ENCODE data around the gene CCDC54. TPM values are rescaled to one million over a fixed set of nuclear protein-coding genes. Genes with fewer than 3 reads are reported as not detected.
"Not testable (repeated sequence)": the region's sequence is repeated elsewhere in the genome, so short reads cannot be mapped to it uniquely, and the experiment has no call there.

The CCDC54 gene
- under 1 TPM; 0.11 to 0.17 (median 0.17) TPM for polyA plus RNA-seq (ENCODE audit: insufficient read length in 3 of 3)
- long read RNA-seq, donor 1, result 0 reads
- long read RNA-seq, donor 2, result 0 reads
- long read RNA-seq, donor 3, result 0 reads
- long read RNA-seq, donor 4, result 0 reads
- long read RNA-seq, donor 5, result 0 reads
- long read RNA-seq, donor 6, result 0 reads
- long read RNA-seq, donor 7, result 0 reads
- long read RNA-seq, donor 8, result 0 reads
- long read RNA-seq, donor 9, result 0 reads
- long read RNA-seq, donor 10, result 0 reads
- long read RNA-seq, donor 11, result 0 reads
- long read RNA-seq, donor 12, result 0 reads
- long read RNA-seq, donor 13, partial matches to known transcripts, result 0 of 1 reads
- long read RNA-seq, donor 13, other reads (novel, unspliced or antisense), result 0 of 1 reads
- long read RNA-seq, donor 14, result 0 reads
- long read RNA-seq, donor 15, result 0 reads
- long read RNA-seq, donor 16, partial matches to known transcripts, result 0 of 1 reads
- long read RNA-seq, donor 16, other reads (novel, unspliced or antisense), result 0 of 1 reads

GRCh38 chr3:107377151-107377550 is at the start of gene CCDC54:
Gene CCDC54 (plus strand): TSS chr3:107377439. CDS start chr3:107377588, 149 bp downstream.
- DNase-seq (ENCODE audit: extremely low read depth in 1 of 11, low read depth in 9 of 11, low spot score in 4 of 11), result no peak

GRCh38 chr3:107328069-107328468 is 49.2 kb upstream of the CCDC54 start:
- no peak for DNase-seq (ENCODE audit: extremely low read depth in 1 of 11, low read depth in 9 of 11, low spot score in 4 of 11)

GRCh38 chr3:107329088-107329487 is 48.2 kb upstream of the CCDC54 start:
- DNase-seq (ENCODE audit: extremely low read depth in 1 of 11, low read depth in 9 of 11, low spot score in 4 of 11), result no peak

- DNase-seq (ENCODE audit: extremely low read depth in 1 of 11, low read depth in 9 of 11, low spot score in 4 of 11), result not testable (repeated sequence)
Measured at GRCh38 chr3:107339690-107340089, 37.5 kb upstream of the CCDC54 start.

GRCh38 chr3:107344722-107345121 is 32.5 kb upstream of the CCDC54 start:
- no peak for DNase-seq (ENCODE audit: extremely low read depth in 1 of 11, low read depth in 9 of 11, low spot score in 4 of 11)

GRCh38 chr3:107345822-107346405 is 31.3 kb upstream of the CCDC54 start:
- DNase-seq (ENCODE audit: extremely low read depth in 1 of 11, low read depth in 9 of 11, low spot score in 4 of 11), result no peak

- DNase-seq (ENCODE audit: extremely low read depth in 1 of 11, low read depth in 9 of 11, low spot score in 4 of 11), result no peak
Measured at GRCh38 chr3:107346564-107346963, 30.7 kb upstream of the CCDC54 start.

GRCh38 chr3:107347751-107348150 is 29.5 kb upstream of the CCDC54 start:
- no peak for DNase-seq (ENCODE audit: extremely low read depth in 1 of 11, low read depth in 9 of 11, low spot score in 4 of 11)

- DNase-seq (ENCODE audit: extremely low read depth in 1 of 11, low read depth in 9 of 11, low spot score in 4 of 11), result no peak
Measured at GRCh38 chr3:107356706-107357105, 20.5 kb upstream of the CCDC54 start.

GRCh38 chr3:107361633-107362032 is 15.6 kb upstream of the CCDC54 start:
- DNase-seq (ENCODE audit: extremely low read depth in 1 of 11, low read depth in 9 of 11, low spot score in 4 of 11), result no peak

- DNase-seq (ENCODE audit: extremely low read depth in 1 of 11, low read depth in 9 of 11, low spot score in 4 of 11), result no peak
Measured at GRCh38 chr3:107365051-107365450, 12.2 kb upstream of the CCDC54 start.

GRCh38 chr3:107366766-107367165 is 10.5 kb upstream of the CCDC54 start:
- no peak for DNase-seq (ENCODE audit: extremely low read depth in 1 of 11, low read depth in 9 of 11, low spot score in 4 of 11)

GRCh38 chr3:107367353-107367752 is 9.9 kb upstream of the CCDC54 start:
- no peak for DNase-seq (ENCODE audit: extremely low read depth in 1 of 11, low read depth in 9 of 11, low spot score in 4 of 11)

- DNase-seq (ENCODE audit: extremely low read depth in 1 of 11, low read depth in 9 of 11, low spot score in 4 of 11), result no peak
Measured at GRCh38 chr3:107368654-107369398, 8.4 kb upstream of the CCDC54 start.

- DNase-seq (ENCODE audit: extremely low read depth in 1 of 11, low read depth in 9 of 11, low spot score in 4 of 11), result no peak
Measured at GRCh38 chr3:107369791-107370190, 7.4 kb upstream of the CCDC54 start.

GRCh38 chr3:107370907-107371306 is 6.3 kb upstream of the CCDC54 start:
- DNase-seq (ENCODE audit: extremely low read depth in 1 of 11, low read depth in 9 of 11, low spot score in 4 of 11), result peak in 7 of 11 donors; percentile 6 to 52 (median 15)

GRCh38 chr3:107372506-107372905 is 4.7 kb upstream of the CCDC54 start:
- DNase-seq (ENCODE audit: extremely low read depth in 1 of 11, low read depth in 9 of 11, low spot score in 4 of 11), result no peak

GRCh38 chr3:107373896-107374295 is 3.3 kb upstream of the CCDC54 start:
- DNase-seq (ENCODE audit: extremely low read depth in 1 of 11, low read depth in 9 of 11, low spot score in 4 of 11), result no peak

- no peak for DNase-seq (ENCODE audit: extremely low read depth in 1 of 11, low read depth in 9 of 11, low spot score in 4 of 11)
Measured at GRCh38 chr3:107375682-107376081, 1.6 kb upstream of the CCDC54 start.

- no peak for DNase-seq (ENCODE audit: extremely low read depth in 1 of 11, low read depth in 9 of 11, low spot score in 4 of 11)
Measured at GRCh38 chr3:107382631-107383030, 5.4 kb downstream of the CCDC54 start.
